DMS53 (cell line): ENCODE measurements around the gene MARCHF6.
A peak's percentile ranks its signal among the peaks of the same experiment; 100 is the strongest.
"Not testable (repeated sequence)": the region's sequence is repeated elsewhere in the genome, so short reads cannot be mapped to it uniquely, and the experiment has no call there.

Experiments
- DNase-seq: peaks from one replicate; lab custom pipeline; 2025; lab: John Stamatoyannopoulos, UW

MARCHF6 gene

DNA sequence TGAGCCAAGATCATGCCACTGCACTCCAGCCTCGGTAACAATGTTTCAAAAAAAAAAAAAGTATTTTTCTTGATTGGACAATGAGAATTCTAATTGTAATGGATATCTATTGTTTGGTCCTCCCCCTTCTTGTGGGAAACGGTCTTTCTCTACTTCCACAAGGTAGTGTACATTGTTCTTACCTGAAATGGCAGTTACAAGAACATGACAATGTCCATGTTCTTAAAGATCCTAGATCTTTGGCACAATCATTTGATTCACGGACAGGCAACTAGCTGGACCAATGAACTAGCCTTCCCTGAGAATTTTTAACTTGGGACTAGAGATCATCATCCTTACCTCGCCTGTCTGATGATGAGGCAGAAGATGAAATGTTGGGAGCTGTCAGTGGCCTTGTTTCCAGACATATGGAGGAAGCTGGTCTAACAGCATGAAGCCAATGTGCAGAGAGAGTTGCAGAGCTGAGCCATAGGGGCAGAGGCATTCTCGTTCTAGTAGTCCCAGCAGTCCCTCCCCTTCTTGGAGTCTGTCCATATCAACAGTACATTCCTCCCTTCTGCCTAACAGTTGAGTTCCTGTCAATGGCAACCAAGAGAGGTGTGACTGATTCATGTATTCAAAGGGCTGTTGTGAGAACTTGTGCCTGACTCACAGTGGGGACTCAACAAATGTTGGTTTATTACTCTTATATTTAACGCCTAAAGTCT, 2.1 kb upstream of the MARCHF6 start:
- no peak for DNase-seq

DNA sequence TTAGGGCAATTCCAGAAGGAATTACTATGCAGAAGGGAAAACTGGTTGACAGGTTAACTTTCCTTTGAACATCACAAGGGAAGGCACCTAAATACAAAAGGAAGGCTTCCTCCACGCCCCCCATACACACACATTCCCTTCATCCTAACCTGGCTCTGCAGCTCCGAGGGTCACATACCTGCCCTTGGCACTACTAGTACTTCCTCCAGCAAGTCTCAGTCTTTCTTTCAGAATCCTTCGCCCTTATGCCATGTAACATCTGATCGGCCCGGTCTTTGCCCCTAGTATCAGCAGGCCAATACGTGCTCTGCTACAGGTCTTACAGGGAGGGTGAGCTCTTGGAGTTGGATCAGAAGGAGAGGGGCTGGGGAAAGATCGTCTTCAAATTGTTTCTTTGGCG, 1.6 kb upstream of the MARCHF6 start:
- no peak for DNase-seq

DNA sequence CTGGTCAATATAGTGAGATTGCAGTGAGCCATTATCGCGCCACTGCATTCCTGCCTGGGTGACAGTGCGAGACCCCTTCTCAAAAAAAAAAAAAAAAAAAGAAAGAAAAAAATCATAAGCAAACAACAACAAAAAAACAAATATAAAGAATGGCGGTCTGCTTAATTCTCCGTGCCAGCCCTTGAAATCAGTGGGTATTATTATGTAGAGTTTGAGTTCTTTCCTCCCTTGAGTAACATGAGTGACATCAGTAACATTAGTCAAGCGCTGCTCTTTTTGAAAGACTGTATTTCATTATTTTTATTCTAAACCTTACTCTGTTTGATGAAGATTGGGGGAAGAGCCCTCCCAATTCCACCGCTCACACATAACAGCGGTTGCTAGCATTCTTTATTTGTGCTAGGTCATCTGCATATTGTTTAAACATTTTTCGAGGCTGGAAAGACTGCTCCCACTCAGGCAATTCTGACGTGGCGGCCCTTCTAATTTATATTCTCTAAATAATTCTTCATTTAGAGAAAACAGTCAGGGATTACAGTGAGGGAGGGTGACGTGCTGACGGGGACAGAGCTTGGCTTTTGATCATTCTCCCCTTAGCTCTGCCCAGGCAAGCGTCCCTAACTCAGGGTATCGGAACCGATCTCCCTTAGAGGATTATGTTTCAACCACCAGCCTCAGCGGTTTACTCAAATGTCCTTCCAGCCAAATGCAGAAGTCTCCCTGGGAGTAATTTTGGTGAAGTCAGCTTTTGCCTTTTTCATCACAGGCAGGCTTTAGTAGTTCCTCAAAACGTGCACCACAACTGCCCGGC, 860 bp upstream of the MARCHF6 start:
- peak; percentile 88 for DNase-seq

DNA sequence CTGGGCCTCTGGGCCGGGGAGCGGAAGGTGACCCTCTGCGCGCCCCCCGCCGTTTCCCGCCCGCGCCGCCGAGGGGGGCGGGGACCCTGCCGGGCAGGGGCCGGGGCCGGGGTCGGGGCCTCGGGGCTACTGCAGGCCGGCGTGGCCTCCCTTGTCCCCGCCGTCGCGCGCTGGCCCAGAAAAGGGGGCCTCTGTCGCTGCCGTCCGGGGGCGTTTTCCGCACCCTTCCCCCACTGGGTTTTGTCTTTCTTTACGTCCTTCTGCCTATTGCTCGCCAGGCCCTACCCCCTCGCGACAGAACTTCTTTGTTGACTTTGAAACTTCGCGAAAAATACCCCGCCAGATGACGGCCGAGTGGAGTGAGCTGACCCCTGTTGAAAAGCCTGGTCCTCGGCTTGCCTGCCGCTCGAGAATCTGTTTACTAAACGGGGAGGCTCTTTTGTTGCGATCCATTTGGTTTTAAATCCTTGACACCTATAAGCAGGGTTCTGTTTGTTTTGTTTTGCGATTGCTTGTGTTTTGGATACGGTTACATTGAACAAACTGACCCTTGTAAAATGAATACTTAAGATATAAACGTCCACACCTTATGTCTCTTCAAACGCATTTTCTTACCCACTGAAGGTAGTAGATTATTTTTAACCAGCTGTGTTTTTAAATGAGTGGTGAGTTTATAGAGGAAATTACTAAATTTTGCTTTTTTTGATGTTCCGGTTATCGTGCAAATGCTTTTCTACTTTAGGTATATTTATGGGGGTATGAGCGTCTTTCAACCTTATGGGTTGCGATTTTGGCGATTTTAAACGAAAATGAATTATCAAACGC, 765 bp downstream of the MARCHF6 start:
- peak; percentile 77 for DNase-seq

DNA sequence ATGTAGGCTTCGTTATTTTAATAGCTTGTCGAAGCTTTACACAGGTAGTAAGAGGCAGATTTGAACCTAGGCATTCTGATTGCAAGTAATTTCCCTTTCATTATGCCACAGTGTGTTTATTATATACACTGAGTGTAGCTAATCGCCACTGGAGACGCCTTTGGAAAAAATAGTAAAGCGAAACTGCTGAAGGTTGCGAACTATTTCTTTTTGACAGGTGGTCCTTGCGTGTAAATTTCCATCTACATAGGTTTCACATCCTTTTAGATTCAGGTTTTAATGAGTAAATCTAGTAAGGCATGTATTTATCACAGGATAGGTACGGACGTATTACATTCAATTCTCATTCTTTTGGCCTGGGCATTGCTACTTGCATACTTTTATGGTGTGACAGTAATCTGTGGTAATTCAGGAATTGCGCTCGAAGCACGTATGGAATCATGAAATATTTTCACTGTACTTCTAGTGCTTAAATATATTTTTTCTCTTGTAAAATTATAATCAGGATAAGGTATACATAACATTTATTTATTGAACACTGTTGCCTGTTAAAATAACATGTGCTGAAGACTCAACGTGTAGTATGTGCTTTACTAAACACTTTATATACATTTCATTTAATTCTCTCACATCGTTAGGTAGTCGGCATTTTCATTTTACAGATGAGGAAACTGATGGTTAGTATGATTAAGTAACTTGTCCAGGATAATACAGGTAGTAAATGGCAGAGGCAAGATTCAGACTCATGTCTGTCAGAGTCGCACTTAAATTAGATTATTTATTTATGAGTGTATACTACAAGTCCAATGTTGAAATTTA, 1.8 kb downstream of the MARCHF6 start:
- peak; percentile 71 for DNase-seq

DNA sequence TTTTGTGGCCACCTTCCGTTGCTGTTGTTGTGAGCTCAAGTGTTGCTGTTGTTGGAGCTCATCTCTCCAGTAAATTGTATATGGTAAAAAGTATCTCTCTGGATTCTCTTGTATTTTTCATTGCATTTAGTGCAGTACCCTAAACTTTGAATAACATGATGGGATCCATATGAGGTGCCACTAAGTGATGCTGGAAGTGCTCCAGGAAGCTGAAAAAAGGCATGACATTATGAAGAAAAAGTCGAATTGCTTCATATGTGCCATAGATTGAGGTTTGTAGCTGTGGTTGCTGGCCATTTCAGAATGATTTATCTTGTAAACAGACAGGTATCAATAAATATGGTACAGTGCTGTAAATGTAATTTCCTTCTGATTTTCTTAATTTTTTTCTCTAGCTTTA, 5.5 kb downstream of the MARCHF6 start:
- no peak for DNase-seq

DNA sequence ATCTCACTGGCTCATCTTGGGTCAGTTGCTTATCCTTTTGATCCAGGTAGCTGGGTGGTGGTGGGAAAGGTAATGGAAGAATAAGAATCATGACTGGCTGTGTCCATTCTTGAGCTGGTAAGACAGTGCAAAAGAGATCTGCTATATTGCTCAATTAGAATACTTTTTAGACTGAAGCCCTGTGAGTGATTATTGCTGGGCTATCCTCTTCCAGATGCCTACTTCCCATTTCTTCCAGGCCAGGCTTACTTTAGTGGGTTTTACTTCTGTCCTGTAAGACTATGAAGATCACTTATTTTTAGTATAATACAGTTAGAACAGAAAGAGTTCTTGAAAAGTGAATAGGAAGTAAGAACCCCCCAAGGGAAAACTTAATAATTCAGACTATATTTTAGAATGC, 7.2 kb downstream of the MARCHF6 start:
- DNase-seq: no peak

DNA sequence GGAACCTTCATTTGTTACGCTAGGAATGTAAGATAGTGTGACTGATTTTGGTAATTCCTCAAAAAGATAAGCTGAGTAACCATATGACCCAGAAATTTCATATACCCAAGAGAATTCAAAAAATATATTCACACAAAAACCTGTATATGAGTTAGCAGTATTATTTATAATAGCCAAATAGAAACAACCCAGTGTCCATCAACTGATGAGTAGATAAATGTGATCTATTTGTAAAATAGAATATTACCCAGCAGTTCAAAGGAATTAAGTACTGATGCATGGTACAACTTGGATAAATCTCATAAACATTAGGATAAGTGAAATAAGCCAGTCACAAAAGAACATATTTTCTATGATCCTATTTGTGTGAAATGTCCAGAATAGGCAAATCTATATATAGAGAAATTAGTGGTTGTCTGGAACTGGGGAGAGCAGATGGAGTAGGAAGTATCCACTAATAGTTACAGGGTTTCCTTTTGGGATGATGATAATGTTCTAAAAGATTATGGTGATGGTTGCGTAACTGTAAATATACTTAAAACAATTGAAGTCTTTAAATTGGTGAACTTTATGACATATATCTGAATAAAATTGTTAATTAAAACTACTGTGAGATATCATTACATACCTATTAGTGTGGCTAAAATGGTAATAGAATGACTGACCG, 10.2 kb downstream of the MARCHF6 start:
- DNase-seq: no peak

DNA sequence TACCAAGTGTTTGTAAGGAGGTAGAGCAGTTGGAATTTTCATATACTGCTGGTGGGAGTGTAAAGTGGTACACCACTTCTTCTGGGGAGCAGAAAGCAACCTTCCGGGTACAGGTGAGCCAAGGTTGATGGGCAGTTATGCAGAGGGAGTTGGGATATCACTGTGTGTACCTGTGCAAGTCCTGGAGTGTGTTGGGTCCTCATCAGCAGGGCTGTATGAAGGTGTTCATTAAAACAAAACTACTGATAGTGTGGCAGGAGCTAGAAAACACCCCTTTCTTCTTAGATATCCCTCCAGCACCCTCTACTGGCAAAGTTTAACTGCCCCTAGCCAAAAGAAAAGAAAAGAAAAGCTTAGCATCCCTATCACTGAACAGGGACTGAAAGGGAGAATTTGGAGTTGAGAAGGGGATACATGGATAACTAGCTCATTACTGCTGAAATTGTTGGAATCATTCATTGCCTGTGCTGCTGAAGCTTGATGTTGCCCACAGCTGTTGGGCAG, 10.7 kb downstream of the MARCHF6 start:
- DNase-seq: peak; percentile 85

DNA sequence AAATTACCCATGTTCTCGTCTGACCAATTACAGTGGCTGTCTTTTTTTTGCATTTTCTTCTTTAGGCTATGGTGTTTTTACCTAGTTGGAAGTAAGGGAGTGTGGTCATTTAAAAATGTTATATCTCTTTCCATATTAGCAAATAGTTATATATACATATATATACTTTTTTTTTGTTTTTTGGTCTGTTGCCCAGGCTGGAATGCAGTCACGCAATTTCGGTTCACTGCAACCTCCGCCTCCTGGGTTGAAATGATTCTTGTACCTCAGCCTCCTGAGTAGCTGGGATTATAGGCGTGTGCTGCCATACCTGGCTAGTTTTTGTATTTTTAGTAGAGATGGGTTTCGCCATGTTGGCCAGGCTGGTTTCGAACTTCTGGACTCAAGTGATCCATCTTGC, 12.3 kb downstream of the MARCHF6 start:
- DNase-seq: no peak

DNA sequence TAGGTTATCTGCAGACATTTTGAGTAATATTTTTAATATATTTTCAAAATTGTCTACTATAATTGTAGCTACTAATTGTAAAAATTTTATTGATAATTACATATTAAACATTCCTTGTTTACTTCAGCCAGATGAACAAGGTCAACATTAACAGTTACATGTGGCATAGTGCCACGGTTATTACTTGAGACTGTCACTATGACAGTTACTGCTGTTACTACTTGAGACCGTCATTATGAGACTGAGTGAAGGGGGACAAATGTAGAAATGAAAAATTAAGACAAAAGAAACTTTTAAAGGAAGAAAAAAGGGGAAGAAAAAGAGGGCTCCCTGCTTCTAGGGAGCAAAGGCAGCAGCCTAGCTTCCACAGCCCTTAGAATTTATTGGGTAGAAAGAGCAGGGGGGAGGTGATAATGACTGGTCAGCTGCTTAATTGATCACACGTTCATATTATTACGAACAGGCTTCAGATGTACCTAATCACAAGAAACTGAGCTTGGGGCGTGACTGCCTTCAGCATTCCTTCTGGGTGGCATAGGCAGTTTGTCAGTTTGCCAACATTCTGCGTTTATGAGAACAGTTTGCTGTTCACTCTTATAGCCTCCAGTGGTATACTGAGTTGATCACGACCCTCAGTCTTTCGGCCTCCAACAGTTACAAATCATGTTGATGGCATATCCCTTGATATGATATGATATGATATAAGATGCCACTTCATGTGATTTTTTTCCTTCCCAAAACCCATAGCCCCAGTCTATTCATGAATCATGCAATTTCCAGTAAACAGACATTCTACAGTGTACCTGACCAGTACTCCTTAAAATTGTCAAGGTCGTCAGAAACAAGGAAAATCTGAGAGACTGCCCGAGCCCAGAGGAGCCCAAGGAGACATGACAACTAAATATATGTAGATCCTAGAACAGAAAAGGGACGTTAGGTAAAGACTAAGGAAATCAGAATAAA, 13.1 kb downstream of the MARCHF6 start:
- DNase-seq: no peak

DNA sequence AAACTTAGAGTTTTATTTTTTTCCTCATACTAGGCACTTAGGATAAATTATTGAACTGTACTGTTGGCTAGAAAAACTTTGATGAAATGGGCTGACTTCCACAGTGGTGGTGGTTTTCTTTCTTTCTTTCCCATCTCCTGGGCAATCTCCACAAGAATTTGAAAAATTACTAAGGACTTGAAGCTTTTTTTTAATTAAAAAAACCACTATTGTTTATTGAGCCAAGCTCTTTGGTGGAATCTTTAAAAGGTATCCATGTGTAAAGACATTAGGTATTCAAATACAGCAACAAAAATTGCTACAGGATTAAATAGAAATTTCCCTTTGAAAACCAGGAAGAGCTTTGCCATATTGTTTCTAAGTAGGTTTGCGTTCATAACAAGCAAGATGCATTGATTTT, 14.1 kb downstream of the MARCHF6 start:
- DNase-seq: no peak

DNA sequence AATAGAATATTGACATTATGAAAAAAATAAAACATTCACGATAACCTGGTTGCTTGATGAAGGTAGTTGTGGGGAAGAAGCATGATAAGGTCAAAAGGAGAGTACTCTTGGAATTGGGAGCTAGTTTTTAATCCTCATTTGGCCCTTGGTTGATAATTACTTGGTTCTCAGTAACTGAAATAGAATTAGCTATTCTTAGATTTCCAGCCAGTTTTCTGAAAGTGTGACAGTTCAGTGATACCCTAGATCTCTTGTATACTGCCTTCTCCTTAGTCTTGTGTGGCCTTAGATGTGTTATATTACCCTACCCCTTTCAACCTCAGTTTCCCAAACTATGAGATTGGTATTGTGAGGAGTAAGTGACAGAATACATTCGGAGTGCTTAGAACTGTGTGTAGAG, 17.4 kb downstream of the MARCHF6 start:
- no peak for DNase-seq

DNA sequence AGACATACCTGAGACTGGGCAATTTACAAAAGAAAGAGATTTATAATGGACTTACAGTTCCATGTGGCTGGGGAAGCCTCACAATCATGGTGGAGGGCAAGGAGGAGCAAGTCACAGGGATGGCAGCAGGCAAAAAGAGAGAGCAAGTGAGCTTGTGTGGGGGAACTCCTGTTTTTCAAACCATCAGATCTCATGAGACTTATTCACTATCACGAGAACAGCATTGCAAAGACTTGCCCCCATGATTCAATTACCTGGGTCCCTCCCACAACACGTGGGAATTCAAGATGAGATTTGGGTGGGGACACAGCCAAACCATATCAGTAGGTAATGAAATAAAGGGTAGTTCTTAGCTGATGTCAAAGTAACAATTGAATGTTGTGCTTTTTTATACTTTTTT, 17.9 kb downstream of the MARCHF6 start:
- not testable (repeated sequence) for DNase-seq

DNA sequence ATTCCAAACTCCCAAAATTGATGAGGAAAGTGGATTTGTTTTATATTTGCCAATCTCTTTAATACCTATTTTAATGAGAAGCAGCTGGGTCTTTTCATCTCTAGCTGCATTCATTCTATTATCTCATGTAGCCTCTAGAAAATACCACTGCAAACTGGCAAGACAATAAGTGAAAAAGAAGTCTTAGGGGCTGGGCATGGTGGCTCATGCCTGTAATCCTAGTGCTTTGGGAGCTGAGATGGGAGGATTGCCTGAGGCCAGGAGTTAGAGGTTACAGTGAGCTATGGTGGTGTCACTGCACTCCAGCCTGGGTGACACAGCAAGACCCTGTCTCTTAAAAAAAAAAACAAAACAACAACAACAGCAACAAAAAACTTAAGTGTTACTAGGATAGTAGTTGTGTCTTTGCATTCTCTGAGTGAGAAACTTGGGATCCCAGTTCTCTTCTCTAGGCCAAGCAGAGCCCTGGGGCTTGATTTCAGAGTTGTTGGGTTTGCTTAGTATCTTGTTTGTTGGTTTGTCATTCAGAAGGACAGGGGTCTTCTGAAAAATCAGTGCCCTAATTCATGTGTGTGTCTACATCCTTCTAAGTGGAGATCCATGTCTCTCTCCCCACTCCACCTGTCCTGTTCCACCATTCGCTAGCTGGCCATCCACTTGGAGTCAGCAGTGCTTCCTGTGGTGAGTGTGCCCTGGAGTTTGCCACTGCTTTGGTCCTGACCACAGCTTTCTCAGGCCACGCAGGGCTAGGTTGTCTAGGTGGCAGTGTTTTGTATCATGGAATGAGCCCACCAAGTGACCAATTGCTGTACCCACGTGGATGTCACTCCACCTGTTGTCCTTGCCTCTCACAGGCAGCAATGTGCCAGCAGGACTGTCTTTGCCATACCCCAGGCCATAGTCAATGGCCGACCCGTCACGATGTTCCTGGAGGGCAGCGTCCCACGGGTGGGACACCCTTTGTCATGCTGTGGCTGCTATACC, 19.5 kb downstream of the MARCHF6 start:
- DNase-seq: no peak

DNA sequence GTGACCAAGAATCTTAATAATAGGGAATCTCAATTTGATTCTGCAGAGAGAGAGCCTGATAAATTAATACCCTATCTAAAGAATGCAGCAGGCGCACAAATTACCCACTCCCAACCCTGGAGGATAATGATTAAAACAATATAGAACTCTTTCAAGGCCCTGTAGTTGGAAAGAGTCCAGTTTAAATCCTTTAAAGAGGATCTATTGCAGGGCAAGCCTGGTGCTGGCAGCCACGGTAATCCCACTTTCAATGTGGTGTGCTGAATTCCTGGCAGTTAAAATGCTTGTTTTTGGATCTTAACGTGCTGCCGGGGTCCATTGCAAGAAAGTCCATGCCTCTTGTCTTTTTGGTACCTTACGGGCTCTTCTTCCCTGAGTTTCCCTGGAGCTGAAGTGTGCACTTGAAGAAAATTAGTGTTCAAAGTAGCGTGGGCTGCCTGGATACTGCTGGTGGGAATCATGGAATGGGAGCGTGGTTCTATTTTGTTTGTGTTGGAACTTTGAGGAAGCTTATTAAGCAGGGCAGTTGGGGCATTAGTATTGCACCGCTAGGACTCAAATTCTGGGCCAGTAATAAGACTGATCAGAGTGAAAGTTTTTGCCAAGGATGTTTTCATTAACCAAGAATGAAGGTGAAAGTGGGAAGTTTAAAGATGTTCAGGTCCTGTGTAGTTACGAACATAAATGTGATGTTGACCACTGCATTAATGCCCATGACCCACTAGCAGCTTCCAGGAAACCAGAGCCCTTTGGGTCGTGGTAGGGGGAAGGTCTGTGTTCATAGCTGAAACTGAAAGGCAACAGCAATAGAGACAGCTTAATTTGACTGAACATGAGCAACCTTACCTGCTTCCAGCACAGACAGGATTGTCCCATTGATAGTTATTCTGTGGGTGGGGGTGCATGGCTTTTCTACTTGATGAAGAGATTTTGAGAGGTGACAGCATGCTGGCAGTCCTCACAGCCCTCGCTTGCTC, 20.8 kb downstream of the MARCHF6 start:
- DNase-seq: no peak

DNA sequence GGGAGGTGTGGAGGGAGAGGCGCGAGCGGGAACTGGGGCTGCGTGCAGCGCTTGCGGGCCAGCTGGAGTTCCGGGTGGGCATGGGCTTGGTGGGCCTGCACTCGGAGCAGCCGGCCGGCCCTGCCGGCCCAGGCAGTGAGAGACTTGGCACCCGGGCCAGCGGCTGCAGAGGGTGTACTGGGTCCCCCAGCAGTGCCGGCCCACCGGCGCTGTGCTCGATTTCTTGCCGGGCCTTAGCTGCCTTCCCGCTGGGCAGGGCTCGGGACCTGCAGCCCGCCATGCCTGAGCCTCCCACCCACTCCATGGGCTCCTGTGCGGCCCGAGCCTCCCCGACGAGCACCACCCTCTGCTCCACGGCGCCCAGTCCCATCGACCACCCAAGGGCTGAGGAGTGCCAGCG, 21.7 kb downstream of the MARCHF6 start:
- not testable (repeated sequence) for DNase-seq
